SK-N-SH (cell line): Measurements from ENCODE around the gene CD3G. TPM values are rescaled to one million over a fixed set of nuclear protein-coding genes. Genes with fewer than 3 reads are reported as not detected.

Experiments used
- CTCF ChIA-PET: fragments of 300-600, 350-600 bp; formaldehyde crosslinking; extraction: SDS; loops from one replicate; lab custom pipeline; 2021; lab: Yijun Ruan, JAX
- POLR2A ChIA-PET: fragments of 350-600 bp; sonication (Branson Sonifier 250); formaldehyde crosslinking; extraction: SDS; loops from one replicate; lab custom pipeline; 2020; ENCODE audit warnings: antibody characterized with exemption, inconsistent platforms; lab: Yijun Ruan, JAX
- DNase-seq: peaks from one replicate; pipeline ENCODE4 v3.0.0; 2012
- H2AFZ ChIP-seq: fragments of 200-600 bp; sonication (generic); 2 replicates; pipeline ENCODE4 v1.8.1; 2016; ENCODE audit warnings: antibody characterized with exemption, mild to moderate bottlenecking, low read depth
- H3F3A ChIP-seq: fragments of 200-600 bp; sonication (generic); replicated peaks from 2 replicates; pipeline ENCODE3; 2016; ENCODE audit warnings: antibody characterized with exemption, mild to moderate bottlenecking; ENCODE audit not compliant: insufficient read depth
- H3K27ac ChIP-seq, 2 experiments: fragments of 200-500 bp in 1 of 2; fragments of 200-600 bp in 1 of 2; sonication (Bioruptor generic) in 1 of 2; sonication (generic), shearing (Covaris generic) in 1 of 2; 2 replicates each; pipeline versions ENCODE4 v1.5.1 to v1.6.1; 2014 to 2016; ENCODE audit warnings: low read depth in 2 of 2, inconsistent platforms in 1 of 2, low read length in 1 of 2, mild to moderate bottlenecking in 1 of 2, mixed read lengths in 1 of 2
- H3K27me3 ChIP-seq: fragments of 200-600 bp; sonication (generic), shearing (Covaris generic); 2 replicates; pipeline ENCODE4 v1.6.1; 2016; ENCODE audit warnings: mixed run types; ENCODE audit not compliant: insufficient read depth
- H3K36me3 ChIP-seq, 2 experiments: fragments of 200-500 bp in 1 of 2; fragments of 200-600 bp in 1 of 2; sonication (Bioruptor generic) in 1 of 2; sonication (generic) in 1 of 2; replicated peaks in 1 of 2; 2 replicates each; pipeline versions ENCODE3 to v1.5.1; 2014 to 2016; ENCODE audit warnings: low read length in 1 of 2, mild to moderate bottlenecking in 1 of 2; ENCODE audit not compliant: insufficient read depth in 2 of 2, control insufficient read depth in 1 of 2
- H3K4me1 ChIP-seq, 2 experiments: fragments of 200-500 bp in 1 of 2; fragments of 200-600 bp in 1 of 2; sonication (Bioruptor generic) in 1 of 2; sonication (generic), shearing (Covaris generic) in 1 of 2; 2 replicates each; pipeline versions ENCODE4 v1.5.1 to v1.6.1; 2014 to 2016; ENCODE audit warnings: low read depth in 1 of 2, low read length in 1 of 2, mixed run types in 1 of 2; ENCODE audit not compliant: insufficient read depth in 2 of 2, control insufficient read depth in 1 of 2
- H3K4me2 ChIP-seq: fragments of 200-600 bp; sonication (generic), shearing (Covaris generic); 2 replicates; pipeline ENCODE4 v1.6.1; 2017; ENCODE audit warnings: mixed run types
- H3K4me3 ChIP-seq, 2 experiments: fragments of 200-500 bp in 1 of 2; fragments of 200-600 bp in 1 of 2; sonication (Bioruptor generic) in 1 of 2; sonication (generic), shearing (Covaris generic) in 1 of 2; 2 replicates each; pipeline versions ENCODE4 v1.5.1 to v1.8.1; 2014 to 2016; ENCODE audit warnings: low read depth in 2 of 2, inconsistent platforms in 1 of 2, low read length in 1 of 2, mild to moderate bottlenecking in 1 of 2, mixed read lengths in 1 of 2, moderate library complexity in 1 of 2
- H3K79me2 ChIP-seq: fragments of 200-600 bp; sonication (generic); 2 replicates; pipeline ENCODE4 v1.8.1; 2017; ENCODE audit warnings: mild to moderate bottlenecking; ENCODE audit not compliant: insufficient read depth
- H3K9ac ChIP-seq: fragments of 200-600 bp; sonication (generic); 2 replicates; pipeline ENCODE4 v1.6.1; 2017; ENCODE audit warnings: mixed run types
- H3K9me2 ChIP-seq: fragments of 200-600 bp; sonication (generic); 2 replicates; pipeline ENCODE4 v1.6.1; 2017; ENCODE audit warnings: mixed run types
- H3K9me3 ChIP-seq: fragments of 200-600 bp; sonication (generic); 2 replicates; pipeline ENCODE4 v1.6.1; 2017; ENCODE audit warnings: mixed run types, mild to moderate bottlenecking, moderate library complexity
- H4K20me1 ChIP-seq: fragments of 200-600 bp; sonication (generic); 2 replicates; pipeline ENCODE4 v1.6.1; 2017; ENCODE audit warnings: mild to moderate bottlenecking, mixed run types; ENCODE audit not compliant: insufficient read depth
- CHD2 ChIP-seq: fragments of 150-350 bp; IDR thresholded peaks from 2 replicates; pipeline ENCODE4 v1.6.1; 2018; ENCODE audit warnings: low read length; ENCODE audit not compliant: partially characterized antibody
- CTCF ChIP-seq: fragments of 200-600 bp; sonication (generic); IDR thresholded peaks from 2 replicates; pipeline ENCODE4 v1.6.1; 2017; ENCODE audit warnings: antibody characterized with exemption, mild to moderate bottlenecking, moderate library complexity
- EP300 ChIP-seq, 2 experiments: IDR thresholded peaks; 2 replicates each; pipeline versions ENCODE4 v1.4.0 to v1.6.1; 2012; ENCODE audit warnings: borderline replicate concordance in 1 of 2, low read depth in 1 of 2, low read length in 1 of 2
- FOXM1 ChIP-seq: IDR thresholded peaks from 2 replicates; pipeline ENCODE4 v1.4.0; 2012; ENCODE audit warnings: low read depth, mild to moderate bottlenecking
- JUND ChIP-seq: IDR thresholded peaks from 2 replicates; pipeline ENCODE4 v1.4.0; 2012
- MXI1 ChIP-seq: IDR thresholded peaks from 2 replicates; pipeline ENCODE4 v1.6.1; 2012; ENCODE audit warnings: mild to moderate bottlenecking, low read depth, low read length, improper control_type of control experiment
- NRF1 ChIP-seq: IDR thresholded peaks from 2 replicates; pipeline ENCODE4 v1.6.1; 2012; ENCODE audit warnings: low read depth, mild to moderate bottlenecking, low read length
- POLR2AphosphoS5 ChIP-seq: IDR thresholded peaks from 2 replicates; pipeline ENCODE4 v1.6.1; 2012; ENCODE audit warnings: low read depth, low read length
- RFX5 ChIP-seq: IDR thresholded peaks from 2 replicates; pipeline ENCODE4 v1.6.1; 2012; ENCODE audit warnings: mild to moderate bottlenecking, improper control_type of control experiment, low read length
- RXRA ChIP-seq: IDR thresholded peaks from 2 replicates; pipeline ENCODE4 v1.4.0; 2012; ENCODE audit warnings: low read depth, mild to moderate bottlenecking, borderline replicate concordance
- SIN3A ChIP-seq: IDR thresholded peaks from 2 replicates; pipeline ENCODE4 v1.6.1; 2012; ENCODE audit warnings: low read depth, mild to moderate bottlenecking, low read length, moderate library complexity, borderline replicate concordance
- TCF12 ChIP-seq: IDR thresholded peaks from 2 replicates; pipeline ENCODE4 v1.4.0; 2012
- YY1 ChIP-seq: IDR thresholded peaks from 2 replicates; pipeline ENCODE4 v1.4.0; 2012; ENCODE audit warnings: low read depth, mild to moderate bottlenecking
- WGBS: methylation state at CpG from one replicate; pipeline ENCODE4 v1.1.6; 2017; ENCODE audit warnings: low lambda C conversion rate; 5-methylcytosine and 5-hydroxymethylcytosine counted together
- polyA plus RNA-seq, 3 experiments: library from polyadenylated mRNA; depleted of rRNA; stranded (reverse); fragments of >200 nt; gene quantifications; 2 replicates each; pipeline ENCODE4 v1.2.3, GENCODE V29; 2012
- TF ChIP-seq, protein P1 (sequence below): fragments of 150-350 bp; IDR thresholded peaks from 2 replicates; pipeline ENCODE4 v1.6.1; 2017; ENCODE audit warnings: antibody characterized with exemption, low read length, low read depth, borderline replicate concordance
- TF ChIP-seq, protein P2 (sequence below): IDR thresholded peaks from 2 replicates; pipeline ENCODE4 v1.6.1; 2012; ENCODE audit warnings: mild to moderate bottlenecking, low read depth, low read length, moderate library complexity

CD3G gene
- polyA plus RNA-seq, 1 of the 3 experiments (the other 2 are of a cell fraction): not detected

GRCh38 chr11:118364956-118365615 lies 20.9 kb downstream of the CD3G start:
- H4K20me1 ChIP-seq: no peaks in the 10 kb centered on the region; the same call in 1 of the 2 replicates

More at GRCh38 chr11:118364956-118365615, 20.9 kb downstream of the CD3G start:
- no peak for DNase-seq
- peaks cover 42% of the 10 kb centered on the region in 2 experiments for H3K36me3 ChIP-seq
- H2AFZ ChIP-seq: no peak overlapping the region
- H3K79me2 ChIP-seq: peaks cover 45% of the 10 kb centered on the region
- H3K4me3 ChIP-seq: no peak overlapping the region
- TF ChIP-seq NRF1 (no peak), JUND (no peak), TCF12 (no peak), RFX5 (no peak), EP300 (IDR thresholded peaks at IDR 0.05; ENCODE audit: borderline replicate concordance in 1 of 2, low read depth in 1 of 2, low read length in 1 of 2) (no peak), POLR2AphosphoS5 (no peak), CHD2 (no peak), MXI1 (no peak), SIN3A (no peak), CTCF (no peak), RXRA (no peak), YY1 (no peak), FOXM1 (no peak)
- TF ChIP-seq, protein P1, sequence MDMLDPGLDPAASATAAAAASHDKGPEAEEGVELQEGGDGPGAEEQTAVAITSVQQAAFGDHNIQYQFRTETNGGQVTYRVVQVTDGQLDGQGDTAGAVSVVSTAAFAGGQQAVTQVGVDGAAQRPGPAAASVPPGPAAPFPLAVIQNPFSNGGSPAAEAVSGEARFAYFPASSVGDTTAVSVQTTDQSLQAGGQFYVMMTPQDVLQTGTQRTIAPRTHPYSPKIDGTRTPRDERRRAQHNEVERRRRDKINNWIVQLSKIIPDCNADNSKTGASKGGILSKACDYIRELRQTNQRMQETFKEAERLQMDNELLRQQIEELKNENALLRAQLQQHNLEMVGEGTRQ: no peak
- TF ChIP-seq, protein P2, sequence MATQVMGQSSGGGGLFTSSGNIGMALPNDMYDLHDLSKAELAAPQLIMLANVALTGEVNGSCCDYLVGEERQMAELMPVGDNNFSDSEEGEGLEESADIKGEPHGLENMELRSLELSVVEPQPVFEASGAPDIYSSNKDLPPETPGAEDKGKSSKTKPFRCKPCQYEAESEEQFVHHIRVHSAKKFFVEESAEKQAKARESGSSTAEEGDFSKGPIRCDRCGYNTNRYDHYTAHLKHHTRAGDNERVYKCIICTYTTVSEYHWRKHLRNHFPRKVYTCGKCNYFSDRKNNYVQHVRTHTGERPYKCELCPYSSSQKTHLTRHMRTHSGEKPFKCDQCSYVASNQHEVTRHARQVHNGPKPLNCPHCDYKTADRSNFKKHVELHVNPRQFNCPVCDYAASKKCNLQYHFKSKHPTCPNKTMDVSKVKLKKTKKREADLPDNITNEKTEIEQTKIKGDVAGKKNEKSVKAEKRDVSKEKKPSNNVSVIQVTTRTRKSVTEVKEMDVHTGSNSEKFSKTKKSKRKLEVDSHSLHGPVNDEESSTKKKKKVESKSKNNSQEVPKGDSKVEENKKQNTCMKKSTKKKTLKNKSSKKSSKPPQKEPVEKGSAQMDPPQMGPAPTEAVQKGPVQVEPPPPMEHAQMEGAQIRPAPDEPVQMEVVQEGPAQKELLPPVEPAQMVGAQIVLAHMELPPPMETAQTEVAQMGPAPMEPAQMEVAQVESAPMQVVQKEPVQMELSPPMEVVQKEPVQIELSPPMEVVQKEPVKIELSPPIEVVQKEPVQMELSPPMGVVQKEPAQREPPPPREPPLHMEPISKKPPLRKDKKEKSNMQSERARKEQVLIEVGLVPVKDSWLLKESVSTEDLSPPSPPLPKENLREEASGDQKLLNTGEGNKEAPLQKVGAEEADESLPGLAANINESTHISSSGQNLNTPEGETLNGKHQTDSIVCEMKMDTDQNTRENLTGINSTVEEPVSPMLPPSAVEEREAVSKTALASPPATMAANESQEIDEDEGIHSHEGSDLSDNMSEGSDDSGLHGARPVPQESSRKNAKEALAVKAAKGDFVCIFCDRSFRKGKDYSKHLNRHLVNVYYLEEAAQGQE: no peak
- H3K9ac ChIP-seq: no peak overlapping the region
- H3K9me3 ChIP-seq: no peaks in the 10 kb centered on the region
- POLR2A ChIA-PET: interaction anchor here (0.7 kb wide), 1 partner anchor 783 kb away, joined by 3 read pairs; no protein-coding TSS in a partner anchor
- H3K27ac ChIP-seq: no peak overlapping the region
- peaks cover 3% of the 10 kb centered on the region for H3F3A ChIP-seq
- 89% methylated on average over 3 of the region's 3 CpGs for WGBS
- H3K9me2 ChIP-seq: no peaks in the 10 kb centered on the region
- CTCF ChIA-PET: no interaction called here
- no peaks in the 10 kb centered on the region for H3K27me3 ChIP-seq
- peaks cover 0 to 5% of the 10 kb centered on the region in 2 experiments; a peak in 2 of 4 replicates for H3K4me1 ChIP-seq
- no peak overlapping the region for H3K4me2 ChIP-seq
